Heart left ventricle (tissue), 16 donors: ENCODE measurements around the gene DESI1. TPM values are rescaled to one million over a fixed set of nuclear protein-coding genes. Genes with fewer than 3 reads are reported as not detected.

ENCODE experiments used
- ATAC-seq, 4 donors: fragments of 200-7000 bp; cut with Tn5 transposase; one replicate each; pipeline ENCODE4 v1.9.1; 2020 to 2022; ENCODE audit warnings: moderate library complexity in 4 of 4, mild to moderate bottlenecking in 3 of 4, moderate number of reproducible peaks in 1 of 4
- DNase-seq, 5 donors: peaks; one replicate each; pipeline ENCODE4 v3.0.0-alpha.2; 2020
- H3K27ac ChIP-seq, 12 donors: fragments of 200-600 bp; sonication (generic) in 4 of 12; one replicate each; pipeline versions ENCODE4 v1.5.0 to v1.8.0; 2016 to 2022; ENCODE audit warnings: mild to moderate bottlenecking in 2 of 12
- H3K27me3 ChIP-seq, 9 donors: fragments of 200-600 bp; sonication (generic) in 2 of 9; one replicate each; pipeline versions ENCODE4 v1.5.1 to v1.8.0; 2016 to 2022; ENCODE audit warnings: mild to moderate bottlenecking in 3 of 9
- H3K36me3 ChIP-seq, 9 donors: fragments of 200-600 bp; sonication (generic) in 2 of 9; one replicate each; pipeline versions ENCODE4 v1.5.0 to v1.8.0; 2018 to 2022; ENCODE audit warnings: mild to moderate bottlenecking in 2 of 9
- H3K4me1 ChIP-seq, 12 donors: fragments of 200-600 bp; sonication (generic) in 4 of 12; one replicate each; pipeline versions ENCODE4 v1.5.0 to v1.8.0; 2016 to 2022; ENCODE audit warnings: mild to moderate bottlenecking in 3 of 12
- H3K4me3 ChIP-seq, 12 donors: fragments of 200-600 bp; sonication (generic) in 4 of 12; one replicate each; pipeline versions ENCODE4 v1.5.0 to v1.8.0; 2017 to 2022; ENCODE audit warnings: mild to moderate bottlenecking in 9 of 12, moderate library complexity in 4 of 12
- H3K9me3 ChIP-seq, 12 donors: fragments of 200-600 bp; sonication (generic) in 4 of 12; one replicate each; pipeline versions ENCODE4 v1.5.0 to v1.8.0; 2016 to 2022; ENCODE audit warnings: mild to moderate bottlenecking in 1 of 12
- POLR2A ChIP-seq, 2 donors: fragments of 450-650 bp; IDR thresholded peaks; one replicate each; pipeline ENCODE4 v1.6.1; 2017; ENCODE audit warnings: antibody characterized with exemption in 2 of 2, mild to moderate bottlenecking in 2 of 2, moderate library complexity in 2 of 2
- WGBS, 4 donors: extraction: QIAGEN DNeasy Blood & Tissue Kit in 2 of 4; methylation state at CpG; one replicate each; pipeline versions ENCODE4 v1.1.5 to v1.1.7; 2013 to 2018; 5-methylcytosine and 5-hydroxymethylcytosine counted together
- intact Hi-C, 10 donors: fragments of 100-400 bp; cut with DNase I; formaldehyde crosslinking; loops; one replicate each; pipeline versions ENCODE4 v1.11.1 to v1.14.2; 2022
- polyA plus RNA-seq, 2 donors: library from polyadenylated mRNA; stranded (reverse); fragments of 200-250 nt; gene quantifications; one replicate each; pipeline ENCODE4 v1.2.3, GENCODE V29; 2013
- total RNA-seq, 9 donors: library from RNA; depleted of rRNA in 2 of 9; stranded (reverse); fragments of >200 nt in 2 of 9; fragmentation: NEBNext Ultra II Directional in 3 of 9; extraction: Animal tissue kit (Norgen Biotek cat#: 25700) in 3 of 9; gene quantifications; one replicate each; pipeline versions ENCODE4 v1.1.0 to v1.2.4, GENCODE V29; 2016 to 2023
- TF ChIP-seq, protein P1 (sequence below), 12 donors: fragments of 200-600 bp; sonication (generic) in 4 of 12; IDR thresholded peaks; one replicate each; pipeline versions ENCODE4 v1.5.0 to v1.8.0; 2018 to 2022; ENCODE audit warnings: antibody characterized with exemption in 12 of 12, mild to moderate bottlenecking in 5 of 12
- donor health status: ischemic (EF 13 %, LVEDD 7.1; RV severe dilation, severe dysfunction).
- donor health status: healthy with polysubstance abuse.
- donor health status: DM: no; HTN: yes; CAD: no.
- donor health status: DM: no; HTN: no; CAD: no.
- donor health status: ischemic (EF 25% LVEDD 6.9; RV normal size, moderate dysfunction).
- donor health status: ischemic (EF 25% LVEDD 5.7; RV mildly dilated, moderate dysfunction).
- donor health status: healthy.
- donor health status: DM: yes; HTN: yes; CAD: no.
- donor health status: ischemic (EF 35%, LVEDD 5.7; RV mildly dilated, moderate dysfunction).
- donor health status: nonischemic (EF 11% LVEDD 7.7; RV severe dilation, severe dysfunction).
- donor health status: DM: yes; HTN: yes; CAD: no.
- donor health status: PGD.
- donor health status: ischemic (EF 29% LVEDD 5.4; RV normal size, mild dysfunction).
- donor health status: nonischemic (EF 23%, LVEDD 6.1; RV moderate dilation, normal function).

Gene DESI1
- total and polyA plus RNA-seq, 11 donors = 24.2 to 51.0 (median 39.8) TPM

DNA sequence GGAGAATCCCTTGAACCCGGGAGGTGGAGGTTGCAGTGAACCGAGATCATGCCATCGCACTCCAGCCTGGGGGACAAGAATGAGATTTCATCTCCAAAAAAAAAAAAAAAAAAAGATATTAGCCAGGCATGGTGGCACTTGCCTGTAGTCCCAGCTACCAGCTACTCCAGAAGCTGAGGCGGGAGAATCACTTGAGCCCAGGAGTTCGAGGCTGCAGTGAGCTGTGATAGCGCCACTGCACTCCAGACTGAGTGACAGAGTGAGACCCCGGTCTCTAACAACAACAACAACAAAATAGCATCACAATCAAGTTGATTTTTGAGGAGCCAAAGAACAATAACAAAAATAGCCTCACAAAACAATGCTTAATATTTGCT is 33.5 kb downstream of the DESI1 start:
- no peak for ATAC-seq
- Histone ChIP-seq H3K27ac (no peak overlapping the region), H3K4me3 (no peak overlapping the region), H3K9me3 (no peaks in the 10 kb centered on the region), H3K27me3 (no peaks in the 10 kb centered on the region), H3K36me3 (peaks cover 0 to 34% (median 18%) of the 10 kb centered on the region in 9 donors), H3K4me1 (peaks cover 0 to 26% (median 11%) of the 10 kb centered on the region in 12 donors)
- intact Hi-C loops = loop anchor here in 1 of 10 donors (5.0 kb wide), 1 partner anchor 35 kb away; no protein-coding TSS in a partner anchor
- WGBS, 4 donors = 89 to 95% (median 94%) methylated on average over 7 of the region's 7 CpGs
- DNase-seq = no peak
- TF ChIP-seq, protein P1, sequence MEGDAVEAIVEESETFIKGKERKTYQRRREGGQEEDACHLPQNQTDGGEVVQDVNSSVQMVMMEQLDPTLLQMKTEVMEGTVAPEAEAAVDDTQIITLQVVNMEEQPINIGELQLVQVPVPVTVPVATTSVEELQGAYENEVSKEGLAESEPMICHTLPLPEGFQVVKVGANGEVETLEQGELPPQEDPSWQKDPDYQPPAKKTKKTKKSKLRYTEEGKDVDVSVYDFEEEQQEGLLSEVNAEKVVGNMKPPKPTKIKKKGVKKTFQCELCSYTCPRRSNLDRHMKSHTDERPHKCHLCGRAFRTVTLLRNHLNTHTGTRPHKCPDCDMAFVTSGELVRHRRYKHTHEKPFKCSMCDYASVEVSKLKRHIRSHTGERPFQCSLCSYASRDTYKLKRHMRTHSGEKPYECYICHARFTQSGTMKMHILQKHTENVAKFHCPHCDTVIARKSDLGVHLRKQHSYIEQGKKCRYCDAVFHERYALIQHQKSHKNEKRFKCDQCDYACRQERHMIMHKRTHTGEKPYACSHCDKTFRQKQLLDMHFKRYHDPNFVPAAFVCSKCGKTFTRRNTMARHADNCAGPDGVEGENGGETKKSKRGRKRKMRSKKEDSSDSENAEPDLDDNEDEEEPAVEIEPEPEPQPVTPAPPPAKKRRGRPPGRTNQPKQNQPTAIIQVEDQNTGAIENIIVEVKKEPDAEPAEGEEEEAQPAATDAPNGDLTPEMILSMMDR (IDR thresholded peaks at IDR 0.05) = no peak
- TF ChIP-seq POLR2A (IDR thresholded peaks at IDR 0.05) = no peak

DNA sequence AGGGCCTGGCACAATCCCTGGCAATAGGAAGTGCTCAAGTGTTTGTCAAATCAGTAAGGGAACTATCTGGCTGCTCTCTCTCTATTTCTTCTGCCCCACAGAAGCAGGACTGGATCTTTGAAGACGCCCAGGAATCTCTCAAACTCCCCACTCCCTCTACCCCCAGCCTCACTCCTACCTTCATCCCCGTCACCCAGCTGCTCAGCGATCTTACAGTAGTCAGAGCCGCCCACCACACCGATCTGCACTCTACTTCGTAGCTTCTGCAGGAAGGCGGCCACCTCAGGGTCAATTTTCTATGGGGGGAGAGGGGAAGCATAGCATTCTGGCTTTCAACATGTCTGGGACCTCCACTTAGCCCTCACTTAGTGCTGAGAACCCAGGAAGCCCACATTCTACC is 34.9 kb downstream of the DESI1 start:
- 98 to 100% (median 98%) methylated on average over 7 of the region's 7 CpGs for WGBS, 4 donors
- H3K27ac ChIP-seq = no peak overlapping the region
- DNase-seq = no peak
- TF ChIP-seq, protein P1 (IDR thresholded peaks at IDR 0.05) = no peak
- no peak for TF ChIP-seq POLR2A (IDR thresholded peaks at IDR 0.05)
- no peaks in the 10 kb centered on the region for H3K27me3 ChIP-seq
- peaks cover 0 to 28% (median 11%) of the 10 kb centered on the region in 12 donors for H3K4me1 ChIP-seq
- H3K9me3 ChIP-seq = no peaks in the 10 kb centered on the region
- H3K4me3 ChIP-seq = no peak overlapping the region
- no peak for ATAC-seq
- peaks cover 0 to 42% (median 24%) of the 10 kb centered on the region in 9 donors for H3K36me3 ChIP-seq
- intact Hi-C loops = loop anchor here in 1 of 10 donors (5.0 kb wide), 1 partner anchor 34 kb away; no protein-coding TSS in a partner anchor

DNA sequence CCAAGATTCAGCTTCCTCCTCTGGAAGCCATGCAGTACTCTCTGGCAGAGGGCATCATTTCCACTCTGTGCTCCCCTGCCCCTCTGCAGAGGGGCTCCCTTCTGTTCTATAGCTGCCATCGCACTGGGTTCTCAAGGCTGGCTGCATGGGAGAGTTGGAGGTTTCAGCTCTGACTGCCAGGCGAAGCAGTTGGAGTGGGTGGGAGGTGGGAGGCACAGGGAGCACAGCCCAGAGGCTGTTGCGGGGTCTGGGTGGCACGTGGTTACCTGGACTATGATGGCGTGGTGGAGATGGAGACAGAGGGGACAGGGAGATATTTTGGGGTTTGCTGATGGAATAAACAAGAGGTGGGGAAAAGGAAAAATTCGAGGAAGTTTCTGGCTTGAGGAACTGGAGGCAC is 36.0 kb downstream of the DESI1 start:
- DNase-seq = no peak
- 94 to 97% (median 96%) methylated on average over 6 of the region's 6 CpGs for WGBS, 4 donors
- Histone ChIP-seq H3K4me3 (no peak overlapping the region), H3K27ac (no peak overlapping the region), H3K36me3 (peaks cover 0 to 50% (median 26%) of the 10 kb centered on the region in 9 donors), H3K27me3 (no peaks in the 10 kb centered on the region), H3K4me1 (peaks cover 0 to 28% (median 10%) of the 10 kb centered on the region in 12 donors), H3K9me3 (no peaks in the 10 kb centered on the region)
- TF ChIP-seq, protein P1 (IDR thresholded peaks at IDR 0.05) = no peak
- TF ChIP-seq POLR2A (IDR thresholded peaks at IDR 0.05) = no peak
- intact Hi-C loops = loop anchor here in 2 of 10 donors (5.0 kb wide), 2 partner anchors 33 to 43 kb away; partner anchors contain the start of gene POLR3H (in 1 of the 2)
- ATAC-seq = no peak

DNA sequence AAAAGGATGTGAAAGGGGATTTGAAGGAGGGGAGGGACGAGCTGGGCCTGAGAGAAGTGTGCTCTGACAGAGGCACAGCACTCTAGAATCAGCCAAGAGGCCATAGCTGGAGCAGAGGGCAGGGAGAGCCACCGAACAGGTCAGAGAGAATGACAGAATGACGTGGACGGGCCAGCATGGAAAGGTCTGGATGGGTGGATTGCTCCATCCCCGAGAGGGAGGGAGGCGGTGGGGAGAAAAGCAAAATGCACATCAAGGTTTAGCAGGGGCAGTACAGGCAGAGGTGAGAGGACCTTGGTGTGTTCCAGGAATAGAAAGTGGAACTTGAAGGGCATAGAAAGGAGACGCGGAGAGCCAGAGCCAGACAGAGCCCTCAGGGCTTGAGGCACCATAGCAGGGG is 38.1 kb downstream of the DESI1 start:
- 51 to 60% (median 53%) methylated on average over 8 of the region's 8 CpGs for WGBS, 4 donors
- Histone ChIP-seq H3K36me3 (peaks cover 0 to 70% (median 26%) of the 10 kb centered on the region in 9 donors), H3K9me3 (no peaks in the 10 kb centered on the region), H3K27me3 (no peaks in the 10 kb centered on the region), H3K27ac (peak overlapping the region in 9 of 12 donors; percentile 18 to 64 (median 52)), H3K4me3 (no peak overlapping the region), H3K4me1 (peaks cover 0 to 19% (median under 1%) of the 10 kb centered on the region in 12 donors)
- intact Hi-C loops = loop anchor here in 1 of 10 donors (5.0 kb wide), 1 partner anchor 40 kb away; the partner anchor contains the start of gene POLR3H
- TF ChIP-seq POLR2A (IDR thresholded peaks at IDR 0.05) = no peak
- TF ChIP-seq, protein P1 (IDR thresholded peaks at IDR 0.05) = no peak
- ATAC-seq (peak; percentile 2 to 42 (median 32)), DNase-seq (peak in 1 of 5 donors; percentile 56)
